ENCODE data around the gene HTRA1. TPM values are rescaled to one million over a fixed set of nuclear protein-coding genes. Genes with fewer than 3 reads are reported as not detected.
A peak's percentile ranks its signal among the peaks of the same experiment; 100 is the strongest.

The HTRA1 gene
- total RNA-seq: 10 to 100 TPM; 29.3 to 36.6 TPM

GRCh38 chr10:122461367-122461728 lies at the start of gene HTRA1:
TSS of gene HTRA1 (plus strand) at chr10:122461553. CDS start at chr10:122461653, 100 bp downstream.
- intact Hi-C loops (cut with DNase I): no loop called here
- ATAC-seq (peak; percentile 77), DNase-seq (peak; percentile 66 to 80 (median 72))
- Histone ChIP-seq H3K27me3 (no peaks in the 10 kb centered on the region), H3K4me3 (peak within 1 kb of the TSS; percentile 33 to 37), H3K9me3 (no peaks in the 10 kb centered on the region), H3K4me1 (peaks cover 25% of the 10 kb centered on the region), H3K36me3 (replicated peaks in 1 of 2; ENCODE audit: insufficient read depth in 1 of 2, low read depth in 2 of 2) (no peaks in the 10 kb centered on the region), H3K27ac (peak within 1 kb of the TSS in 2 of 4 donors; percentile 13 to 24)
- 0% methylated on average over 29 of the region's 56 CpGs; no CpG with 5 or more reads in 1 of the 2 donors for WGBS, 2 donors
- TF ChIP-seq POLR2A (IDR thresholded peaks at IDR 0.05): peak in 1 of 3 donors; percentile 3
- no peak for TF ChIP-seq CTCF (IDR thresholded peaks at IDR 0.05)

- H3K9me3 ChIP-seq: no peaks in the 10 kb centered on the region
- no peak overlapping the region for H3K27ac ChIP-seq
- ATAC-seq (no peak), DNase-seq (no peak)
- TF ChIP-seq CTCF (IDR thresholded peaks at IDR 0.05): no peak
- no peak for TF ChIP-seq POLR2A (IDR thresholded peaks at IDR 0.05)
- no peak overlapping the region for H3K4me3 ChIP-seq
- intact Hi-C loops (cut with DNase I): no loop called here
- H3K36me3 ChIP-seq (replicated peaks in 1 of 2; ENCODE audit: insufficient read depth in 1 of 2, low read depth in 2 of 2): peaks cover 0 to 15% of the 10 kb centered on the region in 2 donors
- no peaks in the 10 kb centered on the region for H3K4me1 ChIP-seq
- H3K27me3 ChIP-seq: no peaks in the 10 kb centered on the region
Measured at GRCh38 chr10:122413327-122413726, 48.0 kb upstream of the HTRA1 start.

GRCh38 chr10:122417667-122418066 lies 43.7 kb upstream of the HTRA1 start:
- no peak overlapping the region for H3K4me3 ChIP-seq
- WGBS, 2 donors: 94% methylated on average over 2 of the region's 2 CpGs
- TF ChIP-seq POLR2A (IDR thresholded peaks at IDR 0.05) (no peak), CTCF (IDR thresholded peaks at IDR 0.05) (no peak)
- no peaks in the 10 kb centered on the region for H3K4me1 ChIP-seq
- intact Hi-C loops (cut with DNase I): no loop called here
- no peaks in the 10 kb centered on the region for H3K27me3 ChIP-seq
- H3K36me3 ChIP-seq (replicated peaks in 1 of 2; ENCODE audit: insufficient read depth in 1 of 2, low read depth in 2 of 2): peaks cover 0 to 10% of the 10 kb centered on the region in 2 donors
- H3K9me3 ChIP-seq: no peaks in the 10 kb centered on the region
- H3K27ac ChIP-seq: no peak overlapping the region
- DNase-seq (no peak), ATAC-seq (no peak)

GRCh38 chr10:122419016-122419415 lies 42.3 kb upstream of the HTRA1 start:
- Histone ChIP-seq H3K9me3 (no peaks in the 10 kb centered on the region), H3K36me3 (replicated peaks in 1 of 2; ENCODE audit: insufficient read depth in 1 of 2, low read depth in 2 of 2) (peaks cover 0 to 5% of the 10 kb centered on the region in 2 donors), H3K4me1 (no peaks in the 10 kb centered on the region), H3K27ac (no peak overlapping the region), H3K27me3 (no peaks in the 10 kb centered on the region), H3K4me3 (no peak overlapping the region)
- ATAC-seq (no peak), DNase-seq (no peak)
- WGBS, 2 donors: 89 to 92% methylated on average over 1 of the region's 1 CpG
- intact Hi-C loops (cut with DNase I): no loop called here
- no peak for TF ChIP-seq CTCF (IDR thresholded peaks at IDR 0.05)
- no peak for TF ChIP-seq POLR2A (IDR thresholded peaks at IDR 0.05)

GRCh38 chr10:122419876-122420623 lies 41.3 kb upstream of the HTRA1 start:
- Histone ChIP-seq H3K4me1 (no peaks in the 10 kb centered on the region), H3K4me3 (no peak overlapping the region), H3K9me3 (no peaks in the 10 kb centered on the region), H3K27me3 (no peaks in the 10 kb centered on the region), H3K27ac (no peak overlapping the region), H3K36me3 (replicated peaks in 1 of 2; ENCODE audit: insufficient read depth in 1 of 2, low read depth in 2 of 2) (peaks cover 0 to 5% of the 10 kb centered on the region in 2 donors)
- 85 to 92% methylated on average over 3 of the region's 3 CpGs for WGBS, 2 donors
- DNase-seq (no peak), ATAC-seq (no peak)
- intact Hi-C loops (cut with DNase I): no loop called here
- no peak for TF ChIP-seq CTCF (IDR thresholded peaks at IDR 0.05)
- no peak for TF ChIP-seq POLR2A (IDR thresholded peaks at IDR 0.05)
